ENCODE results near the gene ZNF654.

DNA sequence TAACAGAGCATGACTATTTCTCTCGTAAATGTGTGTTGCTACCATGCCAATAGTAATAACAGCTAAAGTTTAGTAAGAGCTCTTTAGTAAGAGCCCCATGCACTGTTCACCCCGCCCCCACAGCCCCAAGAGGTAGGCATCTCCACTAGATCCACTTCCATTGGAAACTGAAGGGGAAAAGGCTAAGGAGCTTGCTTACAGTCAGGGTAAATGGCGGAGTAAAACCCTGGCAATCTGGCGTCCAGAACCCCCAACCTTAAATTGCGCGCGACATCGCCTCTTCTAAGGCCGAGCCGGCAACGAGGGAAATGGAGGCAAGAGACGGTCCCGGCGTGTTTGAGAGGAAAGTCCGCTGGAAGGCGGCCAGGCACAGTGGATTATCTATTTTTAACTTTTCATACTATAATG, 90.0 kb downstream of the ZNF654 start:
- TF ChIP-seq MYC (IDR thresholded peaks at IDR 0.05; ENCODE audit: low read depth, low read length) (peak; percentile 0; the same call in 1 of the 2 replicates), MYC (CRISPR knock-in tag; IDR thresholded peaks at IDR 0.05; ENCODE audit: borderline replicate concordance, low read depth) (no peak), CTCF (IDR thresholded peaks at IDR 0.05 in 2 of 3, conservative IDR thresholded peaks at IDR 0.05 in 1 of 3; ENCODE audit: insufficient read depth in 2 of 3, low read depth in 1 of 3, low read length in 3 of 3) (no peak), YBX1 (IDR thresholded peaks at IDR 0.05) (no peak), ZBTB5 (IDR thresholded peaks at IDR 0.05) (no peak), CC2D1A (IDR thresholded peaks at IDR 0.05) (no peak), KAT8 (IDR thresholded peaks at IDR 0.05; ENCODE audit: low read depth) (no peak), SMC3 (conservative IDR thresholded peaks at IDR 0.05; ENCODE audit: insufficient read depth, low read depth, low read length) (no peak)

All from K562 (cell line).